DND-41 (cell line): Measurements from ENCODE around the gene GBA2.

ENCODE experiments used
- CTCF ChIP-seq: IDR thresholded peaks from 2 replicates; pipeline ENCODE4 v1.5.1; 2012; ENCODE audit warnings: borderline replicate concordance, low read length, moderate library complexity, mild to moderate bottlenecking; ENCODE audit not compliant: poor library complexity, severe bottlenecking; ENCODE audit errors: extremely low read depth
- EZH2 ChIP-seq: IDR thresholded peaks from 3 replicates; pipeline ENCODE4 v1.6.1; 2012; ENCODE audit warnings: borderline replicate concordance, low read depth, mild to moderate bottlenecking, moderate library complexity, low read length, inconsistent platforms; ENCODE audit not compliant: severe bottlenecking

DNA sequence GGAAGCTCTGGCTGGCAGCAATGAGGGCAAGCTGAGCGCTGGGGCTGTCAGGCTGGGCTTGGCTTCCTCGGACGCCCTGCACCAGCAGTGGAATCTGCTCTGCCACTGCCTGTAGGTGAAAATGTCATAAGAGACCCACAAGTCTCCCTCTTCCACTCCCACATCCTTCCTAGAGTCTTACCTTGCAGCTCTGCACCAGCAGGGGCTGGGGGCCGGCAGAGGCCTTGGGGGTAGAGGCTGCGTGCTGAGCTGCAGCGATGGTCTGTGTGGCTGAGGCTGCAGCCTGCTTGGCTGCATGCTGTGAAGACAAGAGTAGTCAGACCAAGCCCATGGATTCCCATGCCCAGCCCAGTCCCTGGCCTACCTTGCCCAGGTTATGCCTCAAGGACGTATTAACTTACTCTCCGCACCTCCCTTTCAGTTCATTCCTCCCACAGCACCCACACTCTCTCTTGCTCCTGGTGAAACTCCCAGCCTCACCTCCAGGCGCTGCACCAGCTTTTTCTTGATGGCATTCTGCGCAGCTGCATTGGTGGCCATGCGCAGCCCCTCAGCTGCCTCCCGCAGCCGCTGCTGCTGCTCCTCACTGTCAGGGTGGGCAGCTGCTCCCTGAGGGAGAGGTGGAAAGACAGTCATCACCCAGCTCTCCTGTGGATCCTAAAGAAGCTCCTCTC, 34.3 kb downstream of the GBA2 start:
- TF ChIP-seq CTCF: no peak
- TF ChIP-seq EZH2: no peak
